ENCODE data around the gene FIBP.

The FIBP gene

GRCh38 chr11:65888163-65888814 lies at the start of gene FIBP:
FIBP (minus strand) TSS chr11:65888471; CDS start chr11:65888418, 53 bp downstream.
- DNase-seq, result peak; percentile 97

GRCh38 chr11:65937766-65938165 lies 49.5 kb upstream of the FIBP start:
- no peak for DNase-seq

- no peak for DNase-seq
These were observed 45.7 kb upstream of the FIBP start for GRCh38 chr11:65934014-65934413.

GRCh38 chr11:65932558-65932919 lies 44.3 kb upstream of the FIBP start:
- no peak for DNase-seq

- DNase-seq, result no peak
These were observed 43.7 kb upstream of the FIBP start for GRCh38 chr11:65931773-65932557.

- DNase-seq, result no peak
These were observed 40.4 kb upstream of the FIBP start for GRCh38 chr11:65928667-65929066.

GRCh38 chr11:65927904-65928397 lies 39.7 kb upstream of the FIBP start:
- DNase-seq, result no peak

GRCh38 chr11:65925397-65925796 lies 37.1 kb upstream of the FIBP start:
- DNase-seq, result no peak

- no peak for DNase-seq
These were observed 34.3 kb upstream of the FIBP start for GRCh38 chr11:65922565-65922964.

GRCh38 chr11:65921876-65922275 lies 33.6 kb upstream of the FIBP start:
- DNase-seq, result no peak

GRCh38 chr11:65921033-65921555 lies 32.8 kb upstream of the FIBP start:
- no peak for DNase-seq

GRCh38 chr11:65920372-65920802 lies 32.1 kb upstream of the FIBP start:
- no peak for DNase-seq

- DNase-seq, result no peak
These were observed 31.5 kb upstream of the FIBP start for GRCh38 chr11:65919573-65920371.

- DNase-seq, result peak; percentile 99
These were observed 30.9 kb upstream of the FIBP start, which contains the start of gene DRAP1 for GRCh38 chr11:65919141-65919572. DRAP1 (plus strand) TSS chr11:65919426; CDS start chr11:65919502, 76 bp downstream.

- DNase-seq, result no peak
These were observed 30.2 kb upstream of the FIBP start, which contains the start of gene C11orf68 for GRCh38 chr11:65918211-65919140. C11orf68 (minus strand) TSS chr11:65919062; CDS start chr11:65919031, 31 bp downstream.

- DNase-seq, result no peak
These were observed 29.4 kb upstream of the FIBP start for GRCh38 chr11:65917434-65918210.

- no peak for DNase-seq
These were observed 28.8 kb upstream of the FIBP start for GRCh38 chr11:65917077-65917433.

GRCh38 chr11:65916391-65916790 lies 28.1 kb upstream of the FIBP start:
- DNase-seq, result no peak

GRCh38 chr11:65915821-65916251 lies 27.6 kb upstream of the FIBP start:
- peak; percentile 98 for DNase-seq

GRCh38 chr11:65915101-65915820 lies 27.0 kb upstream of the FIBP start:
- no peak for DNase-seq

All from fibroblast of skin of right quadriceps (primary cell).